Putamen (tissue), 1 donor: ENCODE measurements around the gene DNAH6.

Experiments
- DNase-seq: peaks from one replicate; pipeline ENCODE4 v3.0.0-alpha.2; 2016; ENCODE audit warnings: low spot score

DNAH6 gene

DNA sequence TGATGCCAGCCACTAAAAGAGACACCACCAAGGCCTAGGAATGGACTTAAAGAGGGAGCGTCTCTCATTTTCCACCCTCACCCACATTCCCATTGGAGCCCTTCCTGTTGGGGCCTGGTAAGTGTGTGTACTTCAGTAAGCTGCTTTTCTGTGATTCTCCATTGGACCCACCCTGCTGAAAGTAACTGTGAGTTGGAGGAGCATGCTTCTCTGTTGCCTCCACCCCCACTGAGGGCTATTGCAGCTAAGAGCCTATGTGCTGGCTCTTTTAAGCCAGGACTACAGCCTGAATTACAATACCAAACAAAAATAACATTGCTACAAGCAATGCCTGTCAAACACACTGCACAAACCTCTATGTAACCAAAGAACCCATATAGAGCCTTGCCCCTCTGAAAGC is 283.5 kb downstream of the DNAH6 start:
- DNase-seq: no peak

DNA sequence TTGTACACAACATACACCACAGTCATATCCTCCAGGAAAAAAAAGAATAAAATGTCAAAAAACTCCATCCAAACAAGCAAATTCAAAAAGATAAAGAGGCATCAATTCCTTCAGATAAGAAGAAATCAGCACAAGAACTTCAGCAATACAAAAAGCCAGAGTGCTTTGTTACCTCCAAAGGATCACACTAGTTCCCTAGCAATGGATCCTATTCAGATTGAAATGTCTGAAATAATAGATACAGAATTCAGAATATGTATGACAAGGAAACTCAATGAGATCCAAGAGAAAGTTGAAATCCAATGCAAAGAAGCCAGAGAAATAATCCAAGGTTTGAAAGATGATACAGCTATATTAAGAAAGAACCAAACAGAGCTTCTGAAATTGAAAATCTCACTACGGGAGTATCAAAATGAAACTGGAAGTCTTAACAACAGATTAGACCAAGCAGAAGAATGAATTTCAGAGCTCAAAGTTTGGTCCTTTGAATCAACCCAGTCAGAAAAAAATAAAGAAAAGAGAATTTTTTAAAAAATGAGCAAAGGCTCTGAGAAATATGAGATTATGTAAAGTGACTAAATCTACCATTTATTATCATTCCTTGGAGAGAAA is 284.0 kb downstream of the DNAH6 start:
- DNase-seq: no peak

DNA sequence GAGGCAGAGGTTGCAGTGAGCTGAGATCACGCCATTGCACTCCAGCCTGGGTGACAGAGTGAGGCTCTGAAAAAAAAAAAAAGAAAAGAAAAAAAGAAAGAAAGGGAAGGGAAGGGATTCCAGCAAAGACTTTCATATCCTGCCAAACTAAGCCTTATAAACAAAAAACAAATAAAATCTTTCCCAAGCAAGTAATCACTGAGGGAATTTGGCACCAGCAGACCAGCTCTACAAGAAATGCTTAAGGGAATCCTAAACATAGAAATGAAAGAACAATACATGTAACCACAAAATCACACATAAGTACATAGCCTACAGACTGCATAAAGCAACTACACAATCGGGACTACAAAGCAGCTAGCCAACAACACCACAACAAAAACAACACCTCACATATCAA is 285.5 kb downstream of the DNAH6 start:
- DNase-seq: no peak

DNA sequence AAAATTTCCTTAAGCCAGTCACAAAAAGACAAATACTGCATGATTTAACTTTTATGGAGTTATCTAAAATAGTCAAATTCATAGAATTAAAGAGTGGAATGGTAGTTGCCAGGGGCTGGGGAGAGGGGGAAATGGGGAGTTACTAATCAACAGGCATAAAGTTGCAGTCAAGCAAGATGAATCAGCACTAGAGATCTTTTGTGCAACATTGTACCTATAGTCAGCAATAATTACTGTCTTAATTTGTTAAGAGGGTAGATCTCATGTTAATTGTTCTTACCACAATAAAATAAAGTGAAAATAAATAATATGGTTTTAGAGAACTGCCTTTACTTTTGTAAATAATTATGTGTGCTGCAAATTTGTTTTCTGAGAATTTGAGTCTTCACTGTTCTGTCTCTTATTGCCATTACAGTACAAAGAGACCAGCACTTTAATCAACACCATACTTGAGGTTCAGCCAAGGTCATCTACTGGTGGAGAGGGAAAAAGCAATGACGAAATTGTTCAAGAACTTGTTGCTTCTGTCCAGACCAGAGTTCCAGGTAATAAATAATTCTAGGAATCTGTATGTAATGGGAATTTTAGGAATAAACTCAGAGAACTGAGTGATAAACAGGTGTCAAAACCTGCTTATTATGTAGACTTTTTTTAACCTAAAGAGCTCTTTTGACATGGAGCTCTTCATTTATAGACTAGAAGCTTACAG is 289.1 kb downstream of the DNAH6 start:
- DNase-seq: no peak

DNA sequence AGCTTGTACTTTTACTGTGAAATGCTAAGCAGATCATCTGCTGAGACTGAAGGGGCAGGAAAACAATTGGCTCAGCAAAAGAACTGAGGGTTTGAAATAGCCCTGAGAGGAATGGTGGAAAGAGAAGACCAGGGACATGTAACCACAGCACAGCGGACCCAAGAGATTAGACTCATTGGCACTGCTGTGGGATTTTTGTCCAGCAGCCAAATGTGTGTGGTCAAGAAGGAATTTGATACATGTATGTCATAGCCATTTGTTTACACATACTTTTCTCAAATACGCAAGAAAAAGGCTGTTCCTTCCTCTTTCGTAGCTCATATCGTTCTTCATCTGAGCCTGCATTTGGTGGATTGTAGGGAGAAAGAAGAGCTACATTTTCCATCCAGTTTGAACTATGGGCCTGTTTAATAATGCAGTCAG is 290.8 kb downstream of the DNAH6 start:
- no peak for DNase-seq

DNA sequence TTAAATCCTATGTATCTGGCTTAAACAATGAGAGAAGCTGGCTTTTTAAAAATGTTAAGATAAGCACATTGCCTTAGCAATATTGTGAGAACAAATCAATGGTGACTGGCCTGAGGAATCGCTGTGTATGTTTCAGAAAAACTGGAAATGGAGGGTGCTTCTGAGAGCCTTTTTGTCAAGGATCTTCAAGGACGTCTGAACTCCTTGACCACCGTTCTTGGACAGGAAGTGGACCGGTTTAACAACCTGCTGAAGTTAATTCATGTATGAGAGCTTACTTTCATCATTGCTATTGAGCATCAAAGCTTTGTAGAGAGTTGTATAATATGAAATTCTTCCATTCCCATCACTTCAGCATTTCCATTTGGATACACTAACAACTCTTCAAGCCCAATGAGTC is 292.0 kb downstream of the DNAH6 start:
- no peak for DNase-seq

DNA sequence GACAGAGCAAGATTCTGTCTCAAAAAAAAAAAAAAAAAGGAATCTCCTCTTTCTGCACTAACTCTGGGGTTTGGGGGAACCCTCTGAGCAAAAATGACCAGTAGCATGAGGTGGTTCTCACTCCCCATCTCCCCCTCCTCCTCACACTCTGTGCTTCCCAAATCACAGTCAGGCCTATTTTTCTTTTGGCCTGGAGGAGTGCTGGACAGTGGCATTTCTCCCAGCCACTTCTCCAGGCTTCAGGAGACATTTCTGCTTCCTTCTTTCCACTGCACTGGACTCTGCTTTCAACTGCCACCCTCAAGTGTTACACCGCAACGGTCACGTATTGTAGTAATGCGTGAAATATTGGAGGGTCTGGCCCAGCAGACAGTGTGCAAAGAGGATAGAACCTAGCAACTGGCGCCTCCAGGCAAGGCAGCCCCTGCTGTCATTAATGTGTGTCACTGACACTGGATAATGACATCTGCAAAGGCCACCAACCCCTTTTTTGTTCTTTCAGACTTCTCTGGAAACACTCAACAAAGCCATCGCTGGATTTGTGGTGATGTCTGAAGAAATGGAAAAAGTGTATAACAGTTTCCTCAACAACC is 295.6 kb downstream of the DNAH6 start:
- DNase-seq: no peak

DNA sequence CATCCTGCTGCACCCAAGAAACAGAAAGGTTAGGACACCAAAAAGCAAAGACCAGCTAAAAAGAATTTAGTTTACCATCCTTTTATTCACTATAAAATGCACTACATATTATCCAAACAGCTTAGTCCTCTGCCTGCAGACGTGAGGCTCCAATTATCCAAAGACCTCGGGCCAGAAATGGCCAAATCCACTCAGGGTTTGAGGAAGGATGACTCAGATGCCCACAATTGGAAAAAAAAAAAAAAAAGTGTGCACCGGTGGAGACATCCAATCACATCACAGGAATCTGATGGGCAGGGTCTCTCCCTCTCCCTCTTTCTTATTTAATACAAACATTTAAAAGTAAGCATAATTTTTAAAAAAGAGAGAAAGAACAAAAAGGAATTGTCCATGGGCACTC is 298.8 kb downstream of the DNAH6 start:
- DNase-seq: no peak

DNA sequence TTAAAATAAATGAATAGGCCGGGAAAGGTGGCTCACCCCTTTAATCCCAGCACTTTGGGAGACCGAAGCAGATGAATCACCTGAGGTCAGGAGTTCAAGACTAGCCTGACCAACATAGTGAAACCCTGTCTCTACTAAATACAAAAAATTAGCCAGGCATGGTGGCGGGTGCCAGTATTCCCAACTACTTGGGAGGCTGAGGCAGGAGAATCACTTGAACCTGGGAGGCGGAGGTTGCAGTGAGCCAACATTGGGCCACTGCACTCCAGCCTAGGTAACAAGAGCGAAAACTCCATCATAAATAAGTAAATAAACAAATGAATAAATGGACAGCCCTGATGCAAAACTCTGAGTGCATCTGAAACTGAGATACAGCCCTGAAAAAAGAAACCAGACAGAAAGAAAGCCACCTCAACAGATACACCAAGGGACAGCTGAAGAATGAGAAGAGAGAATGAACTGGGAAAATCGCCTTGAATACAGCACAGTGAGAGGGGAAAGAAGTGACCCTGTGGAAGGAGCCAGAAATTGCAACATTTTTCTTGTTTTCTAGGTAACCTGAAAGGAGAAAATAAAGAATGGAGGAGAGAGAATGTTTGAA is 300.2 kb downstream of the DNAH6 start:
- no peak for DNase-seq

DNA sequence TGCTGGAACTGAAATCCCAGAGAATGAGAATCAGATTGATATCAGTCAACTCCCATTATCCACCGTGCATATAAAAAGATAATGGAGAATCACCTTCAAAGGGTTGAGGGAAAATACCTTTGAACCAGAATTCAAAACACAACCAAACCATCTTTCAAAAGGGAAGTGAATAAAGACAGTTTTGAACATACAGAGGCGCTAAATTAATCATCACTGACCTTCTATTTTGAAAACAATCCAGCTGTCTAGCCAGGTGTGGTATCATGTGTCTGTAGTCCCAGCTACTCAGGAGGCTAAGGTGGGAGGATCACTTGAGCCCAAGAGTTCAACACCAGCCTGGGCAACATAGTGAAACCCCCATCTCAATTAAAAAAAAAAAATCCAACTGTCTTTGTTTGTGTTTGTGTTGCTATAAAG is 300.9 kb downstream of the DNAH6 start:
- no peak for DNase-seq

DNA sequence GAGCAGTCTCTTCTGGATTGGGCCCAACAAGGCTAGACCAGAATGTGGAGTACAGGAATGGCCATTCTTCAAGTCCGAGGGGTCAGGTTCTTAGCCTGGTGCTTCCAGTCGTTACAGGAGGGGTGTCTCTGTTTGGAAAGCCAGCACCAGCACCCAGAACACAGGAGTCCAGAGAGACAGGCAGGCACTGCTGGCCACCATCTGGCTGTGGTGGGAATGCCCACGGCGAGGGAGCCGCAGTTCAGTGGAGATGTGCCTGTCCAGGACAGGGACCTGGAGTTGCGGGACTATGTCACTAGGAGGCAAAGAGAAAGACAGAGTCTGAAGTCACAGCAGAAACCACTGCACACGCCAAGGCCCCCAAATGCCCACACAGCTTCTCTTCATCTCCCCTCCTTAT is 305.5 kb downstream of the DNAH6 start:
- no peak for DNase-seq

DNA sequence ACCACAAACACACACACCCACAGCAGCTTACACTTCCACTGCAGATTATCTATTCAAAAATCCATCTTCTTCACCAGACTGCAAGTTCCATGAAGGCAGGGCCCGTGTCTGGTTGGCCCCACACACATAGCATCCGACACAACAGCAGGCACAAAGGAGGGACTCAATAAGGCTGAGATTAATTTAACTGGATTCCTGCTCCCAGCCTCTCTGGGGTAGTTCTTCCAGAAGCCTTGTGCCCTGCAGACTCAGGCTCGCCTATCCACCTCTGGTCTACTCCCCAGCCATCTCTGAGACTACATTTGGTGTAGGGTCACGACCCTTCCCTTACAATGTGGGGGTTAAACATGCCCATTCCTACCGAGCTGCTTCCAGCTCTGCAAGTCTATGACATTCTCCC is 306.9 kb downstream of the DNAH6 start:
- no peak for DNase-seq

DNA sequence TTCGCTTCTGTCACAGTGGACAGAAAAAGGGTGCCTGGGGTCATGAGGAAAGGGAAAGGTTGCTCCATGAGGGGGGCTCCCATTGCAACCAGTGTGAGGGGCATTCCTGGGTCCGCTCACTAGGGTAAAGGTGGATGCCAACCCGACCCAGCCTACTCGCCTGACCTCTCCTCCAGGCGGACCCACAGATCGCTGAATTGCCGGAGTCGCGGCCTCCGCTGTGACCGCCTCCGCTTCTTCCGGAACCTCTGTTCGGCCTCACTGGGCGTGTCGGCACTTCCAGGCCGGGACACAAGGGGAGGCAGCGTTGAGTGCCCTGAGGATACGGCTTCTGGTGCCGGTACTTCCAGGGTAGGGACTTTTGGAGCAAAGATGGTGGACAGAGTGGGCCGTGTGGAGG is 307.5 kb downstream of the DNAH6 start:
- DNase-seq: no peak

DNA sequence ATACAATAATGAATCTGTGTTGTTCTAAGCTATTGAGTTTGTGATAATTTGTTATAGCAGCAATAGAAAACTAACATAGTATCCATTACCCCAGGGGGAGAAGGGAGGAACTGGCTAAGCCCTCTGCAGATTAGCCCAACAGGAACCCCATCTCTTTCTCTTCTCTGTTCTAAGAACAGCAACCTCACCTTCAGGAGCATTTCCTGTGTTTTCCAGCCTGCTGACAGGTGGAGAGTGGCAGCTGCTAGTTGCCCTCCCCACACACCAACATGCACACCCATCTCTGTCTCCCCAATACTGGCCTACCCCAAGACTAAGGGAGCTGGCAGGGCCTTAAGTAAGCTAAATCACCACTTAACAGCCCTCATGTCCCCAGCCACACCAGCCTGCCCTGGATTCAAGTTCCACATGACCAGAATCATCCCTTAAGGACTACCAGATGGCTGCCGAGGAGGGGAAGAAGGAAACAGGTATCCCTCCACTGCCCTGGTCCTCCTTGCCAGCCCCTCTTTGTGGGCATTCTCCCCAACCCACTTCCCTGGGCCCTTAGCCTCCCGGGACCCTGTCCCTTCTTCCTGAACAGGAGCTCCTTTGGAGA is 311.8 kb downstream of the DNAH6 start:
- no peak for DNase-seq

DNA sequence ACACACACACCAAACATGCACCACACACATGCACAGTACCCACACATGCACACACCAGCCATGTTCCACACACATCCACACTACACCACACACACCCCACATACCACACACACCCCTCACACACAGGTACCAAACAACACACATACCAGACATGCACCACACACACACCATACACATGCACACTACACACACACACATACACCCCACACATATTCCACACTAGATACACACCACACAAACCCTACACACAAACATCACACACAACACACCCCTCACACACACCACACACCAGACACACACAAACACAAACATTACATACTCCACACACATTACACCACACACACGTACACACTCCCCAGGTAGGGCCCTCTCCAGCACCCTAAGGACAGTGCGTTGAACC is 313.4 kb downstream of the DNAH6 start:
- no peak for DNase-seq

DNA sequence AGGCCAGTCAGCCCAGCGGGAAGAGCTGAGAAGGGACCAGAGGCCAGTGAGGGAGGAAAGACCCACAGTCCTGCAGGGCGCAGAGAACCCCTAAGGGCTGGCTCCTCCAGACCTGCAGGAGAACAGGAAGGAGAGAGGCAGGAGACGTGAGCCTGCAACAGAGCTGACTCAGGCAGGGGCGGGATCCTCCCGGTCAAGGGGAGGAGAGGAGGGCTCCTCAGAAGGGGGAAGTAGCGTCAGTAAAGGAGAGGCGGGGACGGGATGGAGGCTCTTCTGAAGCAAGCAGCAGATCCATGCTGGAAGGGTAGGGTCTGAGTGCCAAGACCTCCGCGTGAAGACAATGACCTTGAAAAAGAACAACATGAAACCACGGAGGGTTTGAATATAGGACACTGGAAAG is 313.8 kb downstream of the DNAH6 start:
- DNase-seq: peak; percentile 5

DNA sequence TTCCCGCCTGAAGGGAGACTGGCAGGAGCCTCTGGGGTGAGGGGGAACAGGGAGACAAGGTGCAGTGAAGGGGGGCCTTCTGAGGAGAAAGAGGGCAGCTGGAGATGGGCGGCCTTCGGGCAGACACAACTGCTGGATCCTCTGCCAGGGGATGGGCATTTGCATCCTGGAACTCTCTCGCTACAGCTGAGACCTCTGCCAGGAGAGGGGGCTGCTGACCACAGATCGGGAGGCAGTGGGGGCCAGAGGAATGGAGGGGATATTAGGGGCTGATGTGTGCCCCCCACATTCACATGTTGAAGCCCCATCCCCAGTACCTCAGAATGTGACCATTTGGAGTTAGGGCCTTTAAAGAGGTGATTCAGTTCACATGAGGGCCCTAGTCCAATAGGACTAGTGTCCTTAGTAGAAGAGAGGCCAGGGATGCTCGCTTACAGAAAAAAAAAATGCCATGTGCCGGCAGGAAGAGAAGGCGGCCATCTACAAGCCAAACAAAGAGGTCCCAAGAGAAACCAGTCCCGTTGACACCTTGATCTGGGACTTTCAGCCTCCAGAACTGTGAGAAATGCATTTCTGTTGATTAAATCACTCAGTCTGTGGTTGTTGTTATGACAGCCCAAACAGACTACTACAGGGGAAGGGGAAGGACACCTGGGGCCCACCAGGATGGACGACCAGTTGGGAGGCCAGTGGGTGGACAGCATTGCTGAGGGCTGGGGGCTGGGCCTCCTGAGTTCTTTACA is 314.6 kb downstream of the DNAH6 start:
- DNase-seq: no peak

DNA sequence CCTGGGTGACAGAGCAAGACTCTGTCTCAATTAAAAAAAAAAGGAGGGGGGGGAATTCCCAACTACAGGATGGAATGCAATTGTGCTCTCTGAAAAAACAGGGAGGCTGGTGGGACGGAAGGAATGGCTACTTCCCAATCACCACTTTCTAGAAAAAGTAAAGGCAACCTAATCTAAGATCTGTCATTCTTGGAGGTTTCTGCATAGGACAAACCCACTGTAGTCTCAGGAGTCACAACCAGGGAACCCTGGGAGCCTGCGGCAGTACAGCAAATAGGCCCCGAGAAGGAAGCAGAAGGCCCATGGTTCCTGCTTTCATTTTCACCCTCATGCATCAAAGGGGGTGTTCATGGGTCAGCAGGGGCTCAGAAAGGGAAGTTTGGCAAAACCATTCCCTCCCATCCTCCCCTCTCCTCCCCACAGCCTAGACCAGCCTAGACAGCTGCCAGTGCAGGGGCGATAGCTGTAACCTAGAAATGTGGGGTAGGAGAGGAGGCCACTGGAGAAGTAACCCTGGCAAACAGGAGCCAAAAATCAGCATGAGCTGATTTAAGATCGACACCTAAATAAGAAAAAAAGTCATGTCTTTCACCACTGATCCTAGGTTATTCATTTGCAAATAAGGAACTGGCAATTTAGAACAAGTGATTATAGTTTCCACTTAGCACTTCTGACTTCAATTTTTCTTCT is 316.6 kb downstream of the DNAH6 start:
- DNase-seq: peak; percentile 43

DNA sequence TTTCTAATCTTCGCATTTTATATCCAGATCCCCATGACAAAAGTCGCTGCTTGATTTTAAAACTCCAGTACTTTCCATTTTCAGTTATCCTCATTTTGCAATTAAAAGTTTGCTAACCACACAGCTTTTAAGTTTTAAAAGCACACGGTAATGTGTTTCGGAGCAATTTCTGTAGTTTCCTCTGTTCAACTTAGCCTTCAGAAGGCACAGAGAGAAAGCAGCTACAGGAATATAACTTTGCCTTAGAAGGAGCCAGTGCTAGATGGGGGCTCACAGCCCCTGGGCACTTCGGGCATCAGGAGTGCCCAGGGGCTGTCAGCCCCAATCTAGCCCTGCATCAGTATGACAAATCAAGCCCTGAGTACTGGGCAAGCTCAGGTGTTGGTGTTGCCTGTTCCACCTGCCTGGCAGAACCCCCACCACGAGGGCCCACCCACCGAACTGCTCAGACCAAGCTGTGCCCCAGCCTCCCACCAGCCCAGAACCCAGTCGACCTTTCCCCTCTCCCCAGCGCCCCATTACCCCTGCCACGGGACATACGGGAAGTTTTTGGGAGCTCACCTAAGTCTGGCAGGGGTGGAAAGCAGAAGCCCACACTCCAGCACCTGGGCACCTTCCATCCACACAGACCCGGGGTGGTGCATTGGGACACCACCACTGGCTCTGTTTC is 317.3 kb downstream of the DNAH6 start:
- no peak for DNase-seq

DNA sequence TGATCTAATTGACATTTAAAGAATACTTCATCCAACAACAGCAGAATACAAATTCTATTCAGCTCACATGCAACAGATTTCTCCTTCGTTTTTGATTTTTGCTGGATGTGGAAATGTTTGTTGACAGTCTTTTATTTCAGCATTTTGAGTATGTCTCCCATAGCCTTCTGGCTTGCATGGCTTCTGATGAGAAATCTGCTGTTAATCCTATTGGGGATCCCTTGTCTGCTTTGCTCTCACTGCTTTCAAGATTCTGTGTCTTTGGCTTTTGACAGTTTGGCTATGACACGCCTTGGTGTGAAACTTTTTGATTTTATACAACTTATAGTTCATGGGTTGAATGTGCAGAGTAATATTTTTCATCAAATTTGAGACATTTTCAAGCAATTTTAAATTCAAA is 319.9 kb downstream of the DNAH6 start:
- no peak for DNase-seq
